ENCODE measurements around the gene BUD31.

The BUD31 gene

DNA sequence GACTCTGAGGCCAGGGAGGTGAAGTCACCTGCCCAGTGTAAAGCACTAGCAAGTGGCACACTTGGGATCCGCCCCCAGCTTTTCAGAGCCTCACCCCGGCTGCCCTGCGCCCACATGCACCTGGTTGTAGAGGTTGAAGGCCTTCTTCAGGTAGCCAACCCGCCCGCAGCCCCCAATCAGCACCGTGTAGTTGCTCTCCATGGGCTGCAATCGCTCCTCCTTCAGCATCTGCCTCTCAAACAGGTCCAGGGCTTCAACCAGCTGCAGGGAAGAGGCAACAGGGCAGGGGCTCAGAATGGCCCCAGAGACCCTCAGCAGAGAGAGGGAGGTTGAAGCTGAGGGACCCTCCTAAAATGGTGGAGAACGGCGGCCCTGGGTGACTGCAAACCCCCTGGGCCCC lies 24.4 kb downstream of the BUD31 start:
- DNase-seq (ENCODE audit: low spot score): no peak

DNA sequence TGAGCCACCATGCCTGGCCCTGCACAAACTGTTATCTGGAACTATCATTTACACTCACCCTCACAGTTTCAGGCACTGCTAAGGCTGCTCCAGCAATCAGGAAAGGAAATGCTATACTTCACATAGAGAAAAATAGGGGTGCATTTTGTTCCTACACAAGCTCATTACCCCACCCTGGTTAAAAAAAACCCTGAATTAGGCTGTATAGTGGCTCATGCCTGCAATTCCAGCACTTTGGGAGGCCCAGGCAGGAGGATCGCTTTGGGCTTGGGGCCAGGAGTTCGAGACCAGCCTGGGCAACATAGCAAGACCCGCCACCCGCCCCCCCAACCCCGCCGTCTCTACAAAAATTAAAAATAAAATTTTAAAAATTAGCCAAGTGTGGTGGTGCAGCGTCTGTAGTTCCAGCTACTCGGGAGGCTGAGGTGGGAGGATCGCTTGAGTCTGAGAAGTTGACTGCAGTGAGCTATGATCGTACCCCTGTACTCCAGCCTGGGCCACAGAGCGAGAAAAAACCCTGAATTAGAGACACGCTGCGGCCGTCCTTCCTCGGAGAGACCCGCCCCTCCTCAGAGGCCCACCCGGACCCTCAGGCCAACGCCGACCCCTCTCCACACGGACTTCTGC lies 29.3 kb downstream of the BUD31 start:
- DNase-seq (ENCODE audit: low spot score): no peak

DNA sequence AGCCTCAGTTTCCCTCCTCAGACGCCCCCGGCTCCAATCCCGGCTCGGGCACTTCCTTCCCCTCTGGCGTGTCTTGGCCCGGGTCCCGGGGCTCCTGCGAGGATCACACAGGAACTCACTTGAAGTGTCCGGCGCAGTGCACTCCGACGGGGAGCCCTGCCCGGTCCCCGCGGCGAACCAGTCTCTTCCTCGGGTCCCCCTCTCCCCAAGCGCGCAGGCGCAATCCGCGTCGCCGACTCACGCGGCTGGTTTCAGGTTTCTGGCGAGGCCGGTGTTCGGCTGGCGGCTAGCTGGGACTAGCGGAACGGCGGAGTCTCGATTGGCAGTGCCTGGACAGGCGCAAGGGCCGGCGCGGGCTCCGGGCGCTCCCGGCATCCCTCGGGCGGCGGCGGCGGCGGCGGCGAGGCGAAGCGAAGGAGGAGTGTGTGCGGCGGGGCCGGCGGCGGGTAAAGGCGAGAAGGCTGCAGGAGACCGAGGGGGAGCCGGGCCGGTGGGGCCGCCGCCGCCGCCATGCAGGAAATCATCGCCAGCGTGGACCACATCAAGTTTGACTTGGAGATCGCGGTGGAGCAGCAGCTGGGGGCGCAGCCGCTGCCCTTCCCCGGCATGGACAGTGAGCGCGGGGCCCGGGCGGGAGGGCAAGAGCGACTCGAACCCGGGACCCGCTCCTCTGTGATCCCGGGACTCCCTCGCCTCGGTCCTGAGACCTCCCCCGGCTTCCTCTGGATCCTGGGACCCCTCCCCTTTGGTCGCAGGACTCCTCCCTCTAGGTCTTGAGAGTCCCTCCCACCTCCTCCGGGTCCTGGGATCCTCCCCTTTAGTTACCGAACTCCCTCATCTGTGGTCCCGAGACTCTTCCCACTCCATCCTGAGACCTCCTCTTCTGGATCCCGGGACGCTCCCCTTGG lies 30.1 kb downstream of the BUD31 start, which contains the start of the genes CPSF4 and PTCD1:
Gene CPSF4, plus strand, starts transcription at position 371 of the 908 bp plus-strand sequence. Its CDS starts 140 bp downstream, at position 511.
Gene PTCD1, minus strand, starts transcription at position 226 of the 908 bp plus-strand sequence. CDS start 3,556 bp downstream, outside the sequence.
- peak; percentile 91 for DNase-seq (ENCODE audit: low spot score)

DNA sequence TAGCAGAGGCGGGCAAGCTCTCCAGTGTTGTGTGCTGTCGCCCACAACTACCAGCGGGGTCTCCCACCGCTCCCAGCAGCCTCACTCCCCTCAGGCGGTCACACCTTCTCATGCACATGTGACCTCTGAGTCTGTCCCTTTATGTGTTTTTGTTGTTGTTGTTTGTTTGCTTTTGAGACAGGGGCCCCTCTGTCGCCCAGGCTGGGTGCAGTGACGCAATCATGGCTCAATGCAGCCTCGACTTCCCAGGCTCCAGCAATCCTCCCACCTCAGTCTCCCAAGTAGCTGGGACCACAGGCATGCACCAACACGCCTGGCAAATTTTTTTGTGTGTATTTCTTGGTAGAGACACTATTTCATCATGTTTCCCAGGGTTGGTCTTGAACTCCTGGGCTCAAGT lies 31.4 kb downstream of the BUD31 start:
- no peak for DNase-seq (ENCODE audit: low spot score)

DNA sequence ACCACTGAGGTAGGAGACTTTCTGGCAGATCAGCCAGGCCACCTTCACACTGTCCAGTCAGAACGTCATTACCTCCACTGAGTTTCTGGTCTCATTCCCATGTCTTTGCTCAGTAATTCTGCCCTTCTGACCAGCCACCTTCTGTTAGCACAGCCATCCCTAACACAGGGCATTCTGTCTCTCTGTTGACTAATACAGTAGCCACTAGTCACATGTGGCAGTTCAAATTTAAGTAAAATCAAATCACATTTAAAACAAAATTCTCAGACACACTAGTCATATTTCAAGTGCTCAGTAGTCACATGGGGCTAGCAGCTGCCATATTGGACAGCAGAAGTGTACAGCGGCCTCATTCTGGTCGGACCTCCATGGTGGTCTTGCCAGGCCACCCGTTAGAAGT lies 37.3 kb downstream of the BUD31 start:
- no peak for DNase-seq (ENCODE audit: low spot score)

DNA sequence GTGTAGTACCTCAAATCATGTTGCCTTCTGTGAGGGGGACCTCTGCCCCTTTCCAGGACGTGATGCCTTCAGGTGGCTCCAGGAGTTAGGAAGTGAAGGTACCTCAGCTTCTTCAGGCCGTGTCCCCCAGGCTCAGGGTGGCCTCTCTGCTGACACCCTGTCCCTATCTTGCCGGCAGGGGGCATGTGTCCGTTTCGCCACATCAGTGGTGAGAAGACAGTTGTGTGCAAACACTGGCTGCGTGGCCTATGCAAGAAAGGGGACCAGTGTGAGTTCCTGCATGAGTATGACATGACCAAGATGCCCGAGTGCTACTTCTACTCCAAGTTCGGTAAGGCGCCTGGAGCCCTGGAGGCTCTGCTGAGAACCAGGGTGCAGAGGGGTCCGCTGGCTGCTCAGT lies 39.2 kb downstream of the BUD31 start:
- DNase-seq (ENCODE audit: low spot score): no peak

DNA sequence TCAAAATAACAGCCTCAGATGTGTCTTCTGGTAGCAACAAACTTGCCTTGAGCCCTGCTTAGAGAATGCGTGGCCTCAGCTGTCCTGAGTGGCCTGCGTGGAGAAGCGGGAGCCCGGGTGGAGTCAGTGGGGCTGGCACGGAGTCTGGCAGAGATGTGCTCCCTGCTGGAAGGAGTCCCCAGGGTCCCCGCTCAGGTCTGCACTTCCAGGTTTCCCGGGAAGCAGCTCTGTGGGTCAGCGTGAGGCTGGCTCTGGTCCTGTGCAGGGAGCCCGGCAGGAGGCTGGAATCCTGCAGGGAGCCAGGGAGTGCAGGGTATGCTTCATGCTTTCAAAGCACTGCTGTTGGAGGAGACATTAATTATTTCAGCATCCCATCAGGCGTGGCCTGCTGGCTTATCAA lies 40.1 kb downstream of the BUD31 start:
- no peak for DNase-seq (ENCODE audit: low spot score)

DNA sequence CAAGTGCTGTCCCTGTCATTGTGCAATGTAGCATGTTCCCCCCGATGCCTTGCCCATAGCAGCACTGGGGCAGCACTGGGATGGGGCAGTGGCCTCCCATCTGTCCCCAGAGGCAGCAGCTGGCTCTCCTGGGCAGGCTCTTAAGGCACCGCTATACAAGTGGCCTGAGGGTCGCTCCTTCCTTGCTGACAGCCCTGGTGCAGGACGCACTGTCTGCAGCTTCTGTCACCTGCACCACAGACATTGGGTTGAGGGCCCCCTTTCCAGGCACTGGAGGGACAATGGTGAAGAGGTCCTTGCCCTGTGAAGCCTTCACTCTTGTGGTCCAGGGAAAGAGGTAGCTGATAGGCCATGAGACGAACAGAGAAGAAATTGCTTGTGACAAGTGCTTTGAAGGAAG lies 40.6 kb downstream of the BUD31 start:
- no peak for DNase-seq (ENCODE audit: low spot score)

DNA sequence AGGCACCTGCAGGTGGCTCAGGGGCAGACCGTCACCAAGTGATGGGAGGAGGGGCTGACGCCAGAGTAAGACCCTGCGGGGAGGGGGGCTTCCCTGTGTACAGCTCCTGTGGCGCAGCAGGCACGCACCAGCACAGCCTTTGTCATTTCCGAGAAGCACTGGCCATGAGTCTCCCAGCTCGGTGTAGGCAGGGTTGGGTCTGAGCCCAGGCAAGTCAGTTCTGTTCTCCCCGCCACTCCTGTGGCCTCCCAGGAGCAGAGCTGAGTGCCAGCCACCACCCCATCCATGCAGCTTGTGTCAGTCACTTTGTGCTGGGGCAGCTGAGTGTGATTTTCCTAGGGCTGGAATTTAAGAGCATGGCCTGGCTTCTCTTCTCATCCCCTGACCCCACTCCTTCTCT lies 43.2 kb downstream of the BUD31 start:
- no peak for DNase-seq (ENCODE audit: low spot score)

DNA sequence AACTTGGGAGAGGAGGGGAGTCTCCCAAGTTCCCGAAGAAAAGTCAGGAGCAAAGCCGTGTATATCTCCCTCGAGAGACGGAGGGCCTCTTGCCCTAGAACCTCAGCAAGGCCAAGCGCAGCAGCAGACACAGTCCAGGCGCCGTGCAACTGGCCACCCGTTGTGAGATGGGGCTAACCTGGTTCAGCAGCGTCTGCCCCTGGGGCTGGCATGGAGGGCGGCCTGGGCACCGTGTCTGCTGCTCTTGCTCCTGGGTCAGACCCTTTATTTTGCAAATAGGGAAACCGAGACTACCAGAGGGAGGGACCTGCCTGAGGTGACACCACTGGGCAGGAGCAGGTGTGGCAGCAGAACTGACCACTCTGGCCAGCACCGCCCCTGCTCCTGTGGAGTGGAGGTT lies 43.8 kb downstream of the BUD31 start:
- no peak for DNase-seq (ENCODE audit: low spot score)

DNA sequence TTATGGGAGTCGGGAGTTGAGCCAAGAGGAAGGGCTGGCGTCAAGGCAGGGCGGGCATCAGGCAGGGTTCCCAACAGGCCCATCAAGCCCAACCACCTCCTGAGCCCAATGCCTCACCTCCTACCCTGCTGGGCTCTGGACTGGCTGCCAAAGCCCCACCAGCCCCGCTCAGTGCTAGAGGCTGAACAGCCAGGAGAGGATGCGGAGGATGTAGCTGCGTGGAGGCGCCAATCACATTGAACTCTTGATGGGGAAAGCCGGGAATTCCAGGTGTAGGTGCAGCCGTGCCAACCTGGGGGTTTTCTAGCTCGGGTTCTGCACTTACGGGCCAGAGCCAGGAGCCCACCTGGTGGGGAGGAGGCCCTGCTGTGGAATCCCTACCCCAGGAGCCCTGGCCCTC lies 44.3 kb downstream of the BUD31 start:
- no peak for DNase-seq (ENCODE audit: low spot score)

DNA sequence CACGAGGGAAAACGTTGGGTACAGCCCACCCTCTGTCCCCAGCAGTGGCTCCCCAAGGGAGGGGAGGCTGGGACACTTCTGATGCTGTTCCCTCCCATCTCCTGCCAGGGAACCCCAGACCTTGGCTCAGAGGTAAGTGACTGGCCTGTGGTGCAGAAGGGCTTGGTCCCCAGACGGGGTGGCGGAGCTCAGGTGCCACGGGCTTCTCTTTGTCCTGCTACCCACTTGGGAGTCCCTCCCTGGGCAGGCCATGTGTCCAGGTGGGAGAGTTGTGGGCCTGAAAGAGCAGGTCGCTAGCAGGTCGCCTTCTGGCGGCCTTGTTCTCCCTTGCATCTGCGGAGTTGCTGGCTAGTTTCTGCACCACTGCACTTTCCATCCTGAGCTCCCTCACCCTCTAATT lies 47.1 kb downstream of the BUD31 start:
- DNase-seq (ENCODE audit: low spot score): no peak

DNA sequence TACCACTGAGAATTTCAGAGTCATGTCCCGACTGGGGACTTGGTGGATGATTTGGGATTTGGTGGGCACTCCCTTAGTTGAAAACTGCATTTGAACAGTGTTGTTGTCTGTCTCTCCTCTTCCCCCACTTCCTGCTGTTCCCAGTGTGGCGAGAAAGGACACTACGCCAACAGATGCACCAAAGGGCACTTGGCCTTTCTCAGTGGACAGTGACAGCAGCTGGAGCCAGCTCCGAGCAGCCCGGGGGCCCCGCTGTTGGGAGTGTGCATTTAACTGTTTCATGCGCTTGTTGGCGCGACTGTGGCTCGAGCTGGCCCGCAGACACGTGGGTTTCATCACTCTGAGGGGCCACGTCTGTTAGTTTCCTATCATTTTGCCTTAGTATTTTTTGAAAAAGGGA lies 47.5 kb downstream of the BUD31 start:
- DNase-seq (ENCODE audit: low spot score): no peak

DNA sequence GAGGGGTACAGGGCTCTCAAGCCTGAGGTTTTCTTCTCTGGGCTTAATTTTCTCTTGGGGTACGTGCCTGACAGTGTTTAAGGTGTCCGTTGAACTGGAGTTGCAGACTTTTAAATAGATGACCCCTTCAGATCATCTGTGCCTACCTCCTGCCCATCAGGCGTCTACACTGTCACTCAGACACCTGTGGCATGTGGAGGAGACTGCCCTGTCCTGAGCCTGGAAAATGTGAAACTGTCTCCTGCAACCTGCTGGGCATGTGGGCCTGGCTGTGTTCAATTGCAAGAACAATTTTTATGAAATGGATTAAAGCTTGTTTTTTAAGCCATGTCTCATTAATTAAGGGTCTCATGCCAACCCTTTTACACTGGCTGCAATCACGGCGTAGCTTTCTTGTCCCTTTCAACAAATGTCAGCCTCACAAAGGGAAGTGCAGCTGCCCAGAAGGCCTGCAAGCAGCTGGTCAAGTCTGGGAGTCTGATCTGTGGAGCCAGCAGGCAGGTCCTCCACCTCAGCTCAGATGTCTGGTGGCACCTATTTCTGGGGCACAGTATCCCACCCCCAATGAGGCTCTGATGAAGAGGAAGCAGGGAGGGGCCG lies 48.4 kb downstream of the BUD31 start:
- no peak for DNase-seq (ENCODE audit: low spot score)

DNA sequence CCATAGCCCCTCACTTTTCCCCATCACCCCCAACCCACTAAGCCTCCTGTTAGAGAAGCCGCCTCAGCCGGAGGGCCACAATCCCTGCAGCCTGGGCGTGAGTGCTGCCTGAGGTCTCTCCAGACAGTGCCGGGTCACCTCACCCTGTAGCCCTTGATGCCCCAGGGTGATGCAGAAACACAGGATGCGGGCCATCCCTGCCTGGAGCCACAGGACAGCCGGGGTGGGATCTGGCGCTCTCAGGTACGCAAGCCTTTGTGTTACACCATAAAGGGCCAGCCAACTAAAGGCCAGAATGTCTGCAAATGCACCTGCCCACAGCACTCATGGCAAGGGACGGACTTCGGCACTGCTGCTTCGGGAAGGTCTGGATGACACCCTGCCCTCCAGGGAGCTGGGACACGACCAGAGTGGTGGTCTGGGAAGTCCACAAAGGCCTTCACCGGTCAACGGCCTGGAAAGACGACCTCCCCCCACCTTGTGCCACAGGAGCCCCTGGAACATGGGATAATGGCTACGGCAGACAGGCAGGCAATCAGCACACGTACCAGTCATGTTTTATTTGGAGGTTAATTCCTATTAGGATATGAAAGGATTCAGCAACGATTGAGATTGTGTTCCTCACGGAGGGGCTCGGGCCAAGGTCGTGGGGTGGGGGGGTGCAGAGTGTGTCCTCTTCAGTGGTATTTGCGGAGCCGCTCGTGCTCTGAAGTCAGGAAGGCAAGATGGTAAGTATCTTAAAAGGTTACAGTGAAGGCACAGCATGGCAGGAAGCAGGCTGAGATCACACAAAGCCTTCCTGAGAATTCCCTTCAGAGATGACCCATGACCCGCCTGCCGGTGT lies 49.1 kb downstream of the BUD31 start:
- DNase-seq (ENCODE audit: low spot score): no peak

DNA sequence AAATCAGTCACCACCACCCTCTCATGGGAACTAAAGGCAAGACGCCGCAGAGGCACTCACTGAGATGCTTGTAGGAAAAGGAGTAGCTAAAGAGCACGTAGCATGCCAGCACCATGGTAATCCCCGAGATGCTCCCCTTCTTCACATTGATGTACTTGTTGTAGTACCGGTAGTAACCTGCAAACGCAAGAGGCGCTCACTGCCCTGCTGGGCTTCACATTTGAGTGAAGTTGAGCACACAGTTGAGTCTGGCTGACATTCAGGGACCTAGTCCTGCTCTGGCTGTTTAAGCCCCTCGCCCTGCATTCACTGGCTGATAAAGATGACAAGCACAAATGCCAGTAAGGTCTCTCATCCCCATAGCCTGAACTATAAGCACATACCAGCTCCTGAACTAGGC lies 50.3 kb downstream of the BUD31 start:
- DNase-seq (ENCODE audit: low spot score): no peak

DNA sequence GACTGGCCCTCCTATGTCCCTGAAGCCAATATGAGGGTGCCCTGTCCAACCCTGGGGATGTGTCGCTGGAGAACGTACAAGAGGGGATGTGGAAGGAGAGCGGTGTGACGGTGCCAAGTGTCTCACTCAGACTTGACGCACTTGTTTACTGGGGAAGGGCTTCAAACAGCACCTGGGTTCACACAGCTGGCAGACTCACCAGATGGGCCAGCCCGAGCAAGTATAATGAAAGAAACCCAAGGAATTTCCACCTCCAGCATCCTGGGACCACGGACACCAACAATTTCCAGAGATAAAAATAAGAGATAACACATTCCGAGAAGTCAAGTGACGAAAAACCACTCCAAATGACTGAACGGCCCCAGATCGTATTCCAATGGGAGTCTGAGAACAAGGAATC lies 51.9 kb downstream of the BUD31 start:
- no peak for DNase-seq (ENCODE audit: low spot score)

DNA sequence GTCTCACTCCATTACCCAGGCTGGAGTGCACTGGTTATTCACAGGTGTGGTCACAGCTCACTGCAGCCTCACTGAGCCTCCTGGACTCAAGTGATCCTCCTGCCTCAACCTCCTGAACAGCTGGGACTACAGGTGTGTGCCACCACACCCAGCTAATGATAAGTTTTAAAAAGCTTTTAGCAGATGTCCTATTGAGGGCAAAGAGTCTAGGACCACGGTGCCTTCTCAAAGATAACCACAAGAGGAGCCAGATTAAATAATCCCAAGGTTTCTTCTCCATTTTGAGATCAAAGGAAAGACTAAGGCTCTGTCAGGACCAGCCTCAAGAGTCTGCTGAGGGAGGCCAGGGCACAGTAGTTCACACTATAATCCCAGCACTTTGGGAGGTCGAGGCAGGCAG lies 52.5 kb downstream of the BUD31 start:
- no peak for DNase-seq (ENCODE audit: low spot score)

DNA sequence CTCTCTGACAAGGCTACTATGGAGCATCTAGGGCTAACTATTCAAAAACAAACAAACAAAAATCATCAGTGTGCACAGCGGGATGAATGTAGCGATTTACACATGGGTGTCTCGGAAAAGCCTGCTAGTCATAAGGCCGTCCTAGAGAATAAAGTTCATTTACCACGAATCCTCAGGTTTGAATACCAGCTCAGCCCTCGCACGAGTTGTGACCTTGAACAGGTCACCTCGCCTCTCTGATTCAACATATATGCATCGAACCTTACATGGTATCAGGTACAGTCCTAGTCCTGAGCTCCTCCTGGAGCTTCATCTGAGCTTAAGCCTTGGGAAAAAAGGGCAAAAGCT lies 56.6 kb downstream of the BUD31 start:
- no peak for DNase-seq (ENCODE audit: low spot score)

DNA sequence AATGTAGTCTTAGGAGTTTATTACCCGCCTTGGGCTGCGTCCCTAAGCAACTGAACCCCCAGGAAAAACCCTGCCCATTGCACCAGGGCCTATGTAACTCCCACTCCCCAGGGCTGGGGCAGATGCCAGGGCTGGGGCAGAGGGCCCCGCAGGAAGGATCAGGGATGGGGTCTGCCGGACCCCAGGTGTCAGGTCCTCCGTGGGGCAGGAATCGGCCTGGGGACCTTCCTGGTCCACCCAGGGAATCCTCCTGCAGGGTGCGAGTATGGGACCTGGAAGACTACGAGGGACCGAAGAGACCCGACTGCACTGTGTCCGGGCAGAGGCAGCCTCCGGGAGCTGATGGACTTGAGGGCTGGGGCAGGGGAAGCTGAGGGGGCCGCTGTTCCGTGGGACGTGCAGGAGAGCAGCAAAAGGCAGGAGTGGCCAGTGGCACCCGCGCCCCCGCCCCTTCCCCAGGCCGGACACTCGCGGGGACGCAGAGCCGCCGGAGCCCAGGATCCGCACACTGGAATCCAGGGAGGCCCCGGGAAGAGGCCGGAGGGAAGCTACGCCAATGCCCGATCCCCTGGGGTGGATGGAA lies 59.7 kb downstream of the BUD31 start:
- DNase-seq (ENCODE audit: low spot score): no peak

Measured in globus pallidus (tissue), 1 donor.